A549 (cell line): Measurements from ENCODE around the gene ZNF564.

Source experiments
- CBX2 ChIP-seq: fragments of 200-600 bp; sonication (generic); IDR thresholded peaks from 2 replicates; pipeline ENCODE4 v1.6.1; 2016; ENCODE audit warnings: low read depth, mild to moderate bottlenecking, borderline replicate concordance
- CTCF ChIP-seq: fragments of >200 bp; sonication (Bioruptor Twin); formaldehyde crosslinking; IDR thresholded peaks from 3 replicates; pipeline ENCODE4 v1.5.1; 2016
- E2F6 ChIP-seq: IDR thresholded peaks from 2 replicates; pipeline ENCODE4 v1.6.1; 2012; ENCODE audit warnings: low read depth, borderline replicate concordance
- EP300 ChIP-seq, 2 experiments: fragments of >200 bp; sonication (Bioruptor Twin); formaldehyde crosslinking; IDR thresholded peaks; 2 replicates in 1 of 2; 3 replicates in 1 of 2; pipeline ENCODE4 v1.6.1; 2016 to 2017
- JUN ChIP-seq, 2 experiments: fragments of >200 bp; sonication (Bioruptor Twin); formaldehyde crosslinking; IDR thresholded peaks; 2 replicates in 1 of 2; 3 replicates in 1 of 2; pipeline ENCODE4 v1.6.1; 2016 to 2017
- KDM1A ChIP-seq: fragments of 200-600 bp; sonication (generic); IDR thresholded peaks from 2 replicates; pipeline ENCODE4 v1.6.1; 2016; ENCODE audit warnings: low read depth, mild to moderate bottlenecking
- MAFK ChIP-seq: fragments of 450-650 bp; IDR thresholded peaks from 2 replicates; pipeline ENCODE4 v1.6.1; 2014; ENCODE audit not compliant: partially characterized antibody
- MAZ ChIP-seq: fragments of 150-350 bp; IDR thresholded peaks from 2 replicates; pipeline ENCODE4 v1.6.1; 2014; ENCODE audit warnings: antibody characterized with exemption, low read depth, low read length, borderline replicate concordance
- PBX3 ChIP-seq: IDR thresholded peaks from 2 replicates; pipeline ENCODE4 v1.6.1; 2012
- POLR2A ChIP-seq: IDR thresholded peaks from 2 replicates; pipeline ENCODE4 v1.6.1; 2012; ENCODE audit warnings: mild to moderate bottlenecking, low read length
- RCOR1 ChIP-seq: fragments of 150-350 bp; IDR thresholded peaks from 2 replicates; pipeline ENCODE4 v1.6.1; 2014; ENCODE audit warnings: antibody characterized with exemption, low read length, low read depth
- RNF2 ChIP-seq: fragments of 200-600 bp; sonication (generic); IDR thresholded peaks from 2 replicates; pipeline ENCODE4 v1.6.1; 2016; ENCODE audit warnings: low read depth, mild to moderate bottlenecking, antibody characterized with exemption, moderate library complexity, borderline replicate concordance

- TF ChIP-seq RNF2 (no peak), EP300 (IDR thresholded peaks at IDR 0.05) (no peak), POLR2A (no peak), CTCF (no peak), KDM1A (no peak), CBX2 (no peak), RCOR1 (no peak), PBX3 (no peak), E2F6 (no peak), JUN (IDR thresholded peaks at IDR 0.05) (no peak), MAZ (no peak), MAFK (no peak)
Observed at GRCh38 chr19:12567951-12568350, 16.7 kb upstream of the ZNF564 start.
